Trophoblast cell (in vitro differentiated cells and primary cell): ENCODE results near the gene PNMA8C.
"Not testable (repeated sequence)": the region's sequence is repeated elsewhere in the genome, so short reads cannot be mapped to it uniquely, and the experiment has no call there.

Experiments used
- DNase-seq, 2 donors: peaks; one replicate each; pipeline ENCODE4 v3.0.0-alpha.2; 2016
- H2AFZ ChIP-seq: 2 replicates; pipeline ENCODE4 v1.6.1; 2013; ENCODE audit warnings: low read length, moderate library complexity, mild to moderate bottlenecking; ENCODE audit not compliant: insufficient read depth, poor library complexity
- H2AK5ac ChIP-seq: 2 replicates; pipeline ENCODE4 v1.6.1; 2013; ENCODE audit warnings: mild to moderate bottlenecking, low read length
- H2BK120ac ChIP-seq: 2 replicates; pipeline ENCODE4 v1.6.1; 2013; ENCODE audit warnings: low read length, mild to moderate bottlenecking, moderate library complexity; ENCODE audit not compliant: insufficient read depth, poor library complexity
- H2BK12ac ChIP-seq: 2 replicates; pipeline ENCODE4 v1.6.1; 2013; ENCODE audit warnings: mild to moderate bottlenecking, low read length, moderate library complexity
- H2BK5ac ChIP-seq: 2 replicates; pipeline ENCODE4 v1.6.1; 2013; ENCODE audit warnings: low read length, low read depth, moderate library complexity, mild to moderate bottlenecking; ENCODE audit not compliant: poor library complexity
- H3K14ac ChIP-seq: 2 replicates; pipeline ENCODE4 v1.6.1; 2013; ENCODE audit warnings: mild to moderate bottlenecking, low read length
- H3K18ac ChIP-seq: 2 replicates; pipeline ENCODE4 v1.6.1; 2013; ENCODE audit warnings: mild to moderate bottlenecking, low read length
- H3K23ac ChIP-seq: 2 replicates; pipeline ENCODE4 v1.6.1; 2013; ENCODE audit warnings: low read length
- H3K27ac ChIP-seq: 2 replicates; pipeline ENCODE4 v1.5.1; 2013; ENCODE audit warnings: low read depth, mild to moderate bottlenecking, inconsistent platforms, low read length, moderate library complexity
- H3K27me3 ChIP-seq: 2 replicates; pipeline ENCODE4 v1.6.1; 2013; ENCODE audit warnings: inconsistent platforms, mild to moderate bottlenecking, low read length, moderate library complexity; ENCODE audit not compliant: insufficient read depth
- H3K36me3 ChIP-seq, 2 experiments: 1 replicate in 1 of 2; 2 replicates in 1 of 2; pipeline ENCODE4 v1.6.1; 2013; ENCODE audit warnings: low read length in 2 of 2, mild to moderate bottlenecking in 2 of 2, moderate library complexity in 1 of 2; ENCODE audit not compliant: insufficient read depth in 2 of 2, control insufficient read depth in 1 of 2
- H3K4ac ChIP-seq: 2 replicates; pipeline ENCODE4 v1.6.1; 2013; ENCODE audit warnings: low read depth, mild to moderate bottlenecking, low read length, moderate library complexity
- H3K4me1 ChIP-seq, 2 experiments: 1 replicate in 1 of 2; 2 replicates in 1 of 2; pipeline ENCODE4 v1.6.1; 2013; ENCODE audit warnings: low read length in 2 of 2, mild to moderate bottlenecking in 2 of 2, moderate library complexity in 1 of 2; ENCODE audit not compliant: insufficient read depth in 2 of 2, control insufficient read depth in 1 of 2
- H3K4me2 ChIP-seq: 2 replicates; pipeline ENCODE4 v1.6.1; 2013; ENCODE audit warnings: inconsistent platforms, mild to moderate bottlenecking, low read length, moderate library complexity
- H3K4me3 ChIP-seq: 2 replicates; pipeline ENCODE4 v1.5.1; 2013; ENCODE audit warnings: mild to moderate bottlenecking, low read depth, low read length, inconsistent platforms
- H3K79me1 ChIP-seq: one replicate; pipeline ENCODE4 v1.6.1; 2013; ENCODE audit warnings: low read length
- H3K79me2 ChIP-seq: 2 replicates; pipeline ENCODE4 v1.6.1; 2013; ENCODE audit warnings: low read length, mild to moderate bottlenecking; ENCODE audit not compliant: control insufficient read depth, insufficient read depth, poor library complexity
- H3K9ac ChIP-seq: 2 replicates; pipeline ENCODE4 v1.6.1; 2013; ENCODE audit warnings: mild to moderate bottlenecking, low read length
- H3K9me3 ChIP-seq: 2 replicates; pipeline ENCODE4 v1.6.1; 2013; ENCODE audit warnings: low read depth, mild to moderate bottlenecking, control low read depth, inconsistent platforms, low read length; ENCODE audit not compliant: insufficient read depth
- H4K12ac ChIP-seq: 2 replicates; pipeline ENCODE4 v1.6.1; 2013; ENCODE audit warnings: low read depth, mild to moderate bottlenecking, low read length, moderate library complexity
- H4K8ac ChIP-seq: 2 replicates; pipeline ENCODE4 v1.6.1; 2013; ENCODE audit warnings: low read depth, mild to moderate bottlenecking, low read length, moderate library complexity
- H4K91ac ChIP-seq: one replicate; pipeline ENCODE4 v1.6.1; 2013; ENCODE audit warnings: low read depth, mild to moderate bottlenecking, low read length, moderate library complexity
- WGBS: extraction: QIAGEN DNeasy Blood & Tissue Kit; methylation state at CpG from one replicate; pipeline ENCODE4 v1.1.7; 2013; ENCODE audit warnings: missing lambda C conversion rate; ENCODE audit not compliant: insufficient read length, insufficient coverage; ENCODE audit errors: extremely low coverage; 5-methylcytosine and 5-hydroxymethylcytosine counted together

Gene PNMA8C

DNA sequence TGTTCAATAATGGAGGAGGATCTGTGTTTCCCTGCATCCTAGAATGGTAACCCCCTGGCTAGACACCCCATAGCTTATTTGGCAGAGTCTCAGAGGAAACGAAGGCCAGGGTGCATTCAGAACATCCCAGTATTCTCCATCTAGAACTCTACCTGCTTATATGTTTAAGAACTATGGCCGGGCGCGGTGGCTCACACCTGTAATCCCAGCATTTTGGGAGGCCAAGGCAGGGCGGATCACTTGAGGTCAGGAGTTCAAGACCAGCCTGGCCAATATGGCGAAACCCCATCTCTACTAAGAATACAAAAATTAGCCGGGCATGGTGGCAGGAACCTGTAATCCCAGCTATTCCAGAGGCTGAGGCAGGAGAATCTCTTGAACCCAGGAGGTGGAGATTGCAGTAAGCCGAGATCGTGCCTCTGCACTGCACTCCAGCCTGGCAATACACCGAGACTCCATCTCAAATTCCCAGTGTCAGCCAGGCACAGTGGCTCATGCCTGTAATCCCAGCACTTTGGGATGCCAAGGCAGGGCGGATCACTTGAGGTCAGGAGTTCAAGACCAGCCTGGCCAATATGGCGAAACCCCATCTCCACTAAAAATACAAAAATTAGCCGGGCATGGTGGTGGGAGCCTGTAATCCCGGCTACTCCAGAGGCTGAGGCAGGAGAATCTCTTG is 30.8 kb downstream of the PNMA8C start:
- not testable (repeated sequence) for H4K8ac ChIP-seq, H2BK120ac ChIP-seq, H2BK12ac ChIP-seq, H3K27me3 ChIP-seq, H2AK5ac ChIP-seq, H4K91ac ChIP-seq, H3K23ac ChIP-seq, H3K4ac ChIP-seq, H3K27ac ChIP-seq, H3K4me1 ChIP-seq, H4K12ac ChIP-seq, H3K14ac ChIP-seq, H2AFZ ChIP-seq, DNase-seq, H3K4me2 ChIP-seq, H2BK5ac ChIP-seq, H3K9ac ChIP-seq, H3K36me3 ChIP-seq, H3K79me1 ChIP-seq, H3K9me3 ChIP-seq, H3K4me3 ChIP-seq, H3K18ac ChIP-seq, H3K79me2 ChIP-seq
- WGBS: no CpG with 5 or more reads among the region's 14 CpGs

DNA sequence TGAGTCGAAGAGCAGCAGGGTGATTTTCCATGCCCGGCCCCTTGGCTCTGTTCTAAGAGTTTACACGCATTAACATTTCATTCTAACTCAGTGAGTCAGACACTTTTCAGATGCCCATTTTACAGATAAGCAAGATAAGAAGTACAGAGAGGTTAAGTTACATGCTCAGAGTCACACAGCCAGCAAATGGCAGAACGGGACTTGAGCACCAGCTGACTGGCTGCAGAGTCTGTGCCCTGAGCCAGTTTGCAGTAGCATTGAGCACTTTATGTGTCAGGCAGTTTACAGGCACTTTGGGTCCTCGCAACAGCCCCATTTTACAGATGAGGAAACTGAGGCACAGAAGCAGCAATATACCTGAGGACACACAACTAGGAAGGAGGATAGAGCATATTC is 34.3 kb downstream of the PNMA8C start:
- no peak overlapping the region for H2BK120ac ChIP-seq
- H4K8ac ChIP-seq: no peak overlapping the region
- WGBS: no CpG with 5 or more reads among the region's 5 CpGs
- H3K4me1 ChIP-seq: peaks cover 5% of the 10 kb centered on the region in 2 experiments
- H2AK5ac ChIP-seq: no peak overlapping the region
- no peak overlapping the region for H3K18ac ChIP-seq
- H2BK12ac ChIP-seq: no peak overlapping the region
- H2BK5ac ChIP-seq: no peak overlapping the region
- no peak overlapping the region for H3K23ac ChIP-seq
- H3K36me3 ChIP-seq: peaks cover 23 to 26% of the 10 kb centered on the region in 2 experiments
- H3K4me3 ChIP-seq: no peak overlapping the region
- no peak overlapping the region for H3K27ac ChIP-seq
- no peaks in the 10 kb centered on the region for H3K79me1 ChIP-seq
- peaks cover 6% of the 10 kb centered on the region for H3K9me3 ChIP-seq
- no peak overlapping the region for H3K4me2 ChIP-seq
- H3K27me3 ChIP-seq: no peaks in the 10 kb centered on the region
- H4K12ac ChIP-seq: no peak overlapping the region
- H3K79me2 ChIP-seq: no peaks in the 10 kb centered on the region
- H3K4ac ChIP-seq: no peak overlapping the region
- no peak overlapping the region for H3K9ac ChIP-seq
- H4K91ac ChIP-seq: no peak overlapping the region
- H2AFZ ChIP-seq: no peak overlapping the region
- DNase-seq: peak; percentile 74 to 90
- H3K14ac ChIP-seq: no peak overlapping the region

DNA sequence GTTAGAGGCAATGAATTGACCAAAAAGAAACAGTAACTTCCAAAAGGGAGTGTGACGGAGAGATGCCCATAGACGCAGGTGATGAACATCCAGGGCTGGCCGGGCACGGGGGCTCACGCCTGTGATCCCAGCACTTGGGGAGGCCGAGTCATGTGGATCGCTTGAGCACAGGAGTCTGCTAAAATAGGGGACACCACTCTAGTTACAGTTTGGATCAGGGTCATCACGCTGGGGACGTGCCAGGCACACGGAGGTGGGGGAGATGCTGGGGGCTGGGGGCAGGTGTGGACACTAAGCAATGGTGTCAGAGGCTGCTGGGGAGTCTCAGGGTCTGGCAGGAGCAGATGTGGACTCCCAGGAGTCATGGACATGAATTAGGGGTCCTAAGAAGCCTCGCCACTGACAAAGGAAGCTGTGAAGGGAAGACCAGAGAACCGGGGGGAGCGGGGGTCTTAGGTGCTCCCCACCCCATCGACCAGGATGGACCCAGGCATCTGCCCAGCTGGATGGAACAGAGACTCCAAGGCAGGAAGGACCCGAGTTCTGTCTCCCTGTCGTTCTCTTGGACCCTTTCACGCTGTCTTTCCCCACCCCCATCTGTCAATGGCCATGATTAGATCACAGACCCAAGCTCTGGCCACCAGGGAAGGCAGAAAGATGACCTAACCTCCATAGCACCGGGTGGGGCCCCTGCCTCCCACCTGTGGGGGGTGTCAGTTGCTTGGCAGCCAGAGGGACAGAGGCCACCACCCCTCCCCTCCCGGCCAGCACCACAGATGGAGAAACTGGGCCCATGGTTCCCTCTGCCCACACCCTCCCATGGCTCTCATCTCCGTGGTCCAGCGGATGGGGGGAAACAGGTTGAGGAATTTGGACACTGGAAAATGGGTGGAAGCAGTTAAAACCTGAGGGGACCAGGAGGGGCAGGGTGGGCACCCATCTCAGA is 35.0 kb downstream of the PNMA8C start:
- H2BK5ac ChIP-seq: no peak overlapping the region
- H3K18ac ChIP-seq: no peak overlapping the region
- no peak overlapping the region for H4K8ac ChIP-seq
- no peak overlapping the region for H3K14ac ChIP-seq
- H3K27ac ChIP-seq: no peak overlapping the region
- H3K4ac ChIP-seq: no peak overlapping the region
- no CpG with 5 or more reads among the region's 21 CpGs for WGBS
- H2AK5ac ChIP-seq: no peak overlapping the region
- no peak overlapping the region for H2AFZ ChIP-seq
- no peak overlapping the region for H4K91ac ChIP-seq
- H3K79me1 ChIP-seq: no peaks in the 10 kb centered on the region
- H3K79me2 ChIP-seq: no peaks in the 10 kb centered on the region
- H3K9me3 ChIP-seq: peaks cover 7% of the 10 kb centered on the region
- no peaks in the 10 kb centered on the region for H3K27me3 ChIP-seq
- no peak overlapping the region for H4K12ac ChIP-seq
- no peak overlapping the region for H2BK120ac ChIP-seq
- DNase-seq: peak in 1 of 2 donors; percentile 1
- no peak overlapping the region for H3K4me3 ChIP-seq
- no peak overlapping the region for H3K9ac ChIP-seq
- peaks cover 28 to 33% of the 10 kb centered on the region in 2 experiments for H3K36me3 ChIP-seq
- H2BK12ac ChIP-seq: no peak overlapping the region
- H3K4me1 ChIP-seq: peaks cover 5% of the 10 kb centered on the region in 2 experiments
- H3K4me2 ChIP-seq: no peak overlapping the region
- H3K23ac ChIP-seq: no peak overlapping the region

GRCh38 chr19:46392837-46393236 is 35.9 kb downstream of the PNMA8C start:
- Histone ChIP-seq H3K9ac (no peak overlapping the region), H3K4me1 (peaks cover 5% of the 10 kb centered on the region in 2 experiments), H2BK12ac (no peak overlapping the region), H4K8ac (no peak overlapping the region), H3K4me2 (no peak overlapping the region), H3K9me3 (peaks cover 7% of the 10 kb centered on the region), H4K91ac (no peak overlapping the region), H2BK5ac (no peak overlapping the region), H3K79me2 (no peaks in the 10 kb centered on the region), H3K36me3 (peaks cover 37 to 42% of the 10 kb centered on the region in 2 experiments), H3K4ac (no peak overlapping the region), H3K23ac (no peak overlapping the region), H3K4me3 (no peak overlapping the region), H3K27me3 (no peaks in the 10 kb centered on the region), H2AK5ac (no peak overlapping the region), H3K27ac (no peak overlapping the region), H4K12ac (no peak overlapping the region), H2AFZ (no peak overlapping the region), H3K79me1 (no peaks in the 10 kb centered on the region), H3K14ac (no peak overlapping the region), H2BK120ac (no peak overlapping the region), H3K18ac (no peak overlapping the region)
- no peak for DNase-seq
- no CpG with 5 or more reads among the region's 4 CpGs for WGBS
